SK-N-MC (cell line): ENCODE results near the gene B3GAT1.

Experiments used
- EZH2 ChIP-seq: fragments of 200-600 bp; sonication (generic); IDR thresholded peaks from one replicate; pipeline ENCODE4 v1.6.1; 2017; ENCODE audit warnings: antibody characterized with exemption
- FOXP2 ChIP-seq: optimal IDR thresholded peaks from 2 replicates; pipeline ENCODE3; 2011; ENCODE audit warnings: mild to moderate bottlenecking, moderate library complexity; ENCODE audit not compliant: insufficient read depth; ENCODE audit errors: extremely low read length, control extremely low read depth
- POLR2AphosphoS5 ChIP-seq: IDR thresholded peaks from 2 replicates; pipeline ENCODE4 v1.6.1; 2012; ENCODE audit warnings: mild to moderate bottlenecking, low read depth, low read length, borderline replicate concordance

DNA sequence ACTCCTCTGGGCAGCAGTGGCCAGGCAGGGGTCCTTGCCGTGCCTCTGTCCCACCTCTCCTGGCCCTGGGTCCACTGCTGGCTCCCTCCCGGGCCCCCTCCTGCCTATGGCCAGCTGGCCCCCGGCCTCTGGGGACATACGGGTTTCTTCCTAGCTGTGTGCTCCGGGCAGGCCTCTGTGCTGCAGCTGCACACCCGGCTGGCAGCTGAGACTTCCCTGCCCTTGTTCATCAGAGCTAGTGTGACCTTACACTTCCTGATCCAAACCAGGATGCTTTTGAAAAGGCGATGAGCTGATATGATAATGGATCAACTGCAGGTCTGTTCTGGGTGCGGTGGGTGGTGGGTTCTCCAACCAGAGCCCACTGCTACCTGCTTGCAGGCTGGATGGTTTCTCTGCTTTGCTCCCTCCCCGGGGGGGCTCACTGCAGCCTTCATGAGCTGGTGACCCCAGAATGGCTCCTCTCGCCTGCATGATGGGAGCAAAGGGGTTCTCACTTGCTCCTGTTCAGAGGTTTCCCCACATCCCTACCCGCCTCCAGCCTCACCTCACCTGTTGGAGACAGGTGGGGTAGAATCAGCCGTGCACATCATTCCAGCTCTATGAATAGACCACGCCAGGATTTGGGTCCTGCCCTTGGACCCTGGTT is 13.3 kb downstream of the B3GAT1 start:
- no peak for TF ChIP-seq POLR2AphosphoS5
- TF ChIP-seq EZH2 = no peak
- TF ChIP-seq FOXP2 = no peak
